ENCODE data around the gene PTTG1IP2.

DNA sequence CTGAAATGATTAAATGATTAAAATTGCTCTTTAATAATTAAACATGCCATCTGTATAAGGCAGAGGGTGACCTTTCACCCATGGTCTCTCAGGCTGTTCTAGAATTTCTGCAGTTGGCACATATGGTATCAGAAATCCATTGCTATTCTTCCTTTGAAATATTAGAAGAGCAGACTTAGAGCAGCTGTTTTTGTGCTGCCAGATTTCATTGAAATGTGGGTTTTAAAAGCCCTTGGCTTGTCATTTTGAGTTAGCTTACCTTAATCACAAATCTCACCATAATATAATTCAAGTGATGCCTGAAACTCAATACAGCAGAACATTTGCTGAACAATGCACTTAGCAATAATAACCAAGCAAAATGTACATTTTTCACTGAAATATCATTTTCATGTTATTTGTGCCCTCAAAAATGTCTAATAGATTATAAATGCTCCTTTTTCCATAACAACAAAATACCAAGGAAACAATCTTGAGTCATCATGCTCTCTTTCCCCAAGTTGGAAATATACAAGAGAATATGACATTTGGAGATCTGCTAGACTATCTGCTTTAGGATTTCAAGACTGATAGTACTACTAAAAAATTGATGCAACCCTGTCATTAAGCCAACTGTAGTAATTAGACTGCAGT is 16.1 kb upstream of the PTTG1IP2 start:
- TF ChIP-seq GATA2 (IDR thresholded peaks at IDR 0.05; ENCODE audit: low read depth, low read length) (no peak), GATA3 (IDR thresholded peaks at IDR 0.05; ENCODE audit: low read depth, low read length) (no peak)
